ENCODE data around the gene HNRNPU.

DNA sequence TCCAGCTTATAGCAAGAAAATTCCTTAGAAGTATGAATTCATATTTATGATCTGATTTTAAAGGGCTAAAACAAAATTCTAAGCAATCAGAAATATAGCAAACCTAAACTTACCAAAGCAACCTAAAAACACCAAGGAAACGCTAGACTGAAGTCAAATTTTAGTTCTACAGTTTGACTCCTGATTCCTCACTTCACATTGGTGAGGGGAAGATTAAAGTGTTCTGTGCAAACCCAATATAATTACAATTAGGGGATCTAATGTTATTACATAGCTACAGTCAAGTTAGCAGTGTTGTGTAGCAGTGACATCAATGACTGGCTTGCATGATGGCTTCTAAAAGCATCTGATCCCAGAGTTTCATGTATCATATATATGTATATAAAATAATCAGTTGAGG is 11.6 kb downstream of the HNRNPU start:
- TF ChIP-seq EZH2phosphoT487 (IDR thresholded peaks at IDR 0.05; ENCODE audit: low read length), result no peak
- TF ChIP-seq, protein P1, sequence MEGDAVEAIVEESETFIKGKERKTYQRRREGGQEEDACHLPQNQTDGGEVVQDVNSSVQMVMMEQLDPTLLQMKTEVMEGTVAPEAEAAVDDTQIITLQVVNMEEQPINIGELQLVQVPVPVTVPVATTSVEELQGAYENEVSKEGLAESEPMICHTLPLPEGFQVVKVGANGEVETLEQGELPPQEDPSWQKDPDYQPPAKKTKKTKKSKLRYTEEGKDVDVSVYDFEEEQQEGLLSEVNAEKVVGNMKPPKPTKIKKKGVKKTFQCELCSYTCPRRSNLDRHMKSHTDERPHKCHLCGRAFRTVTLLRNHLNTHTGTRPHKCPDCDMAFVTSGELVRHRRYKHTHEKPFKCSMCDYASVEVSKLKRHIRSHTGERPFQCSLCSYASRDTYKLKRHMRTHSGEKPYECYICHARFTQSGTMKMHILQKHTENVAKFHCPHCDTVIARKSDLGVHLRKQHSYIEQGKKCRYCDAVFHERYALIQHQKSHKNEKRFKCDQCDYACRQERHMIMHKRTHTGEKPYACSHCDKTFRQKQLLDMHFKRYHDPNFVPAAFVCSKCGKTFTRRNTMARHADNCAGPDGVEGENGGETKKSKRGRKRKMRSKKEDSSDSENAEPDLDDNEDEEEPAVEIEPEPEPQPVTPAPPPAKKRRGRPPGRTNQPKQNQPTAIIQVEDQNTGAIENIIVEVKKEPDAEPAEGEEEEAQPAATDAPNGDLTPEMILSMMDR (IDR thresholded peaks at IDR 0.05; ENCODE audit: low read length), result no peak
- no peak for TF ChIP-seq EZH2 (optimal IDR thresholded peaks at IDR 0.05; ENCODE audit: low read depth, low read length)

Data from MM.1S (cell line).